ENCODE data around the gene YTHDF1. TPM values are rescaled to one million over a fixed set of nuclear protein-coding genes. Genes with fewer than 3 reads are reported as not detected.

YTHDF1 gene
- total and polyA plus RNA-seq, 2 of the 8 experiments (the other 6 are each of a cell fraction or from before 2014, with no cell fraction given), result 32.8 to 66.0 TPM

DNA sequence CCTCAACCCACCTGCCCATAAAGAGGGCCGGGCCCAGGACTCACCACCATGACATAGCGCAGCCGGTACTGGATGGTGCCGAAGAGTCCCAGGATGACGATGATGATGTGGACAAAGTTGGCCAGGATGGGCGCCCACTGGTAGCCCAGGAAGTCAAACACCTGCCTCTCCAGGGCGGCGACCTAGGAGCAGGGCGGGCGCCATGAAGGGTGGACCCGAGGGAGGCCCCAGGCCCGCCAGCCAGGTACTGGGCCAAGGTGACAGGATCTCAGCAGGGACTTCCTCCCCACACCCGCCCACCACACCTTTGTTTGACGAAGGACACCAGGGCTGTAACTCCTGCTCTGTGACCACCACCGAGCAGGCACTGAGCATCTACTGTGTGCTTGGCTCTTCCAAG, 34.0 kb upstream of the YTHDF1 start (continued):
- TF ChIP-seq, protein P1, sequence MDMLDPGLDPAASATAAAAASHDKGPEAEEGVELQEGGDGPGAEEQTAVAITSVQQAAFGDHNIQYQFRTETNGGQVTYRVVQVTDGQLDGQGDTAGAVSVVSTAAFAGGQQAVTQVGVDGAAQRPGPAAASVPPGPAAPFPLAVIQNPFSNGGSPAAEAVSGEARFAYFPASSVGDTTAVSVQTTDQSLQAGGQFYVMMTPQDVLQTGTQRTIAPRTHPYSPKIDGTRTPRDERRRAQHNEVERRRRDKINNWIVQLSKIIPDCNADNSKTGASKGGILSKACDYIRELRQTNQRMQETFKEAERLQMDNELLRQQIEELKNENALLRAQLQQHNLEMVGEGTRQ (IDR thresholded peaks at IDR 0.05; ENCODE audit: low read length), result no peak
- no peak for TF ChIP-seq SAP30 (IDR thresholded peaks at IDR 0.05; ENCODE audit: insufficient read depth, insufficient replicate concordance, low read length)

Measured in H1 (cell line).